ENCODE measurements around the gene ABHD6.
"Not testable (repeated sequence)": the region's sequence is repeated elsewhere in the genome, so short reads cannot be mapped to it uniquely, and the experiment has no call there.

Gene ABHD6

DNA sequence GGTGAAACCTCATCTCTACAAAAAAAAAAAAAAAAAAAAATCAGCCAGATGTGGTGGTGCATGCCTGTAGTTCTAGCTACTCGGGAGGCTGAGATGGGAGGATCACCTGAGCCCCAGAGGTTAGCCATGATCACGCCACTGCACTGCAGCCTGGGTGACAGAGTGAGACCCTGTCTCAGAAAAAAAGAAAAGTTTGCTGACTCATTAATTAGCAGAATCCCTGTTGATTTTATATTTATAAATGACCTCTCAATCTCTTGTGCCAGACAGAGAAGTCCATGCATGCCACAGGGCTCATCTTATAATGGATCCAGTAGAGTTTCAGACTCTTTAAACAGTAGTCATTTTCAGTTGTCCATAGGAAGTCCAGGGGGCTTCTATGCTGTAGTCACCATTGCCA, 32.9 kb downstream of the ABHD6 start:
- H3K4me3 ChIP-seq (ENCODE audit: low read length) = no peak overlapping the region
- H3K4me1 ChIP-seq (ENCODE audit: control insufficient read depth, insufficient read depth, low read length) = no peaks in the 10 kb centered on the region
- no peaks in the 10 kb centered on the region for H3K9me3 ChIP-seq (ENCODE audit: control insufficient read depth, low read length)
- no peak overlapping the region for H3K9ac ChIP-seq (ENCODE audit: low read length)
- H3K27me3 ChIP-seq (ENCODE audit: control insufficient read depth, insufficient read depth, low read length) = no peaks in the 10 kb centered on the region
- peaks cover 4% of the 10 kb centered on the region for H3K36me3 ChIP-seq (ENCODE audit: control insufficient read depth, insufficient read depth, low read length)

DNA sequence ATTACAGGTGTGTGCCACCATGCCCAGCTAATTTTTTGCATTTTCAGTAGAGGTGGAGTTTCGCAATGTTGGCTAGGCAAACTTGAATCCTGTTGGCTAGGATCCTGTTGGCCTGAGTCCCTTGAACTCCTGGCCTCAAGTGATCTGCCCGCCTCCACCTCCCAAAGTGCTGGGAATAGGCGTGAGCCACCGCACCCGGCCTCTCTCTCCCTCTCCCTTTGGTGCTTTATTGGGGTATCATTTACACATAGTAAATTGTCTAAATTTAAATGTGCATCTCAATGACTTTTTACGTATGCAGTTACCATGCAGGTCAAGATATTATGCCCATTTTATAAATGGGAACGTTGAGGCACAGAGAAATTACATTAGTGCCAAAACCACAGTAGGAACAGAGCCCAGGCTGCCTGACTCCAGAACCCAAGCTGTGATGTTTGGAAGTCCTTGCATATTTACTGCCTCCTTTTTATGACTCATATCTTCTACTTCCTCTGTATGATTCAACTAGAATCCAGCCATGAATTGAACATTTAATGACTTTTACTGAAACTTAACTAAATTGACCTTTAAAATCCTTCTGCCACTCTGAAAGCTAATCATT, 34.4 kb downstream of the ABHD6 start:
- H3K9ac ChIP-seq (ENCODE audit: low read length) = no peak overlapping the region
- H3K36me3 ChIP-seq (ENCODE audit: control insufficient read depth, insufficient read depth, low read length) = peaks cover 4% of the 10 kb centered on the region
- no peaks in the 10 kb centered on the region for H3K27me3 ChIP-seq (ENCODE audit: control insufficient read depth, insufficient read depth, low read length)
- H3K9me3 ChIP-seq (ENCODE audit: control insufficient read depth, low read length) = no peaks in the 10 kb centered on the region
- H3K4me1 ChIP-seq (ENCODE audit: control insufficient read depth, insufficient read depth, low read length) = no peaks in the 10 kb centered on the region
- H3K4me3 ChIP-seq (ENCODE audit: low read length) = no peak overlapping the region

DNA sequence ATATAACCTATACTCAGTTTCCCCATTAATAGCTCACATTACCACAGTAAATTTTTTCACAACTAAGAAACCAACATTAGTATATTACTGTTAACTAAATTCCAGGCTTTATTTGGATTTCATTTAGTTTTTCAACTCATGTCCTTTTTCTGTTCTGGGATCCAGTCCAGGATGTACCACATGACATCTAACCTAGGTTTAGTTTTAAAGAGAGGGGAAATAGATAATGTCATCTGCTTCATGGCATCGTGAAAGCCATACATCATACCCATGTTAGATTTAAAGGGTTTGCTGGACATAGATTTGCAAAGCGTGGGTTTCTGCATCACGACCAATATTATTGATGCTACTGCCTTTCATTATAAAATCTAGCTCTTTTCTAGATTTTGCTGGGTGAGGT, 35.3 kb downstream of the ABHD6 start:
- Histone ChIP-seq H3K27me3 (ENCODE audit: control insufficient read depth, insufficient read depth, low read length) (no peaks in the 10 kb centered on the region), H3K4me3 (ENCODE audit: low read length) (no peak overlapping the region), H3K9me3 (ENCODE audit: control insufficient read depth, low read length) (no peaks in the 10 kb centered on the region), H3K36me3 (ENCODE audit: control insufficient read depth, insufficient read depth, low read length) (peaks cover 4% of the 10 kb centered on the region), H3K4me1 (ENCODE audit: control insufficient read depth, insufficient read depth, low read length) (no peaks in the 10 kb centered on the region), H3K9ac (ENCODE audit: low read length) (no peak overlapping the region)

DNA sequence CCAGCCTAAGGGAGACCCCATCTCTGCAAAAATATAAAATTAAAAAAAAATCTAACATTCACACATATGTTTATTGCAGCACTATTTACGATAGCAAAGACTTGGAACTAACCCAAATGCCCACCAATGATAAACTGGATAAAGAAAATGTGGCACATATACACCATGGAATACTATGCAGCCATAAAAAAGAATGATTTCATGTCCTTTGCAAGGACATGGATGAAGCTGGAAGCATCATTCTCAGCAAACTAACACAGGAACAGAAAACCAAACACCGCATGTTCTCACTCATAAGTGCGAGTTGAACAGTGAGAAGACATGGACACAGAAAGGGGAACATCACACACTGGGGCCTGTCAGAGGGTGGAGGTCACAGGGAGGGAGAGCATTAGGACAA, 35.8 kb downstream of the ABHD6 start:
- H3K9me3 ChIP-seq (ENCODE audit: control insufficient read depth, low read length); H3K9ac ChIP-seq (ENCODE audit: low read length); H3K4me1 ChIP-seq (ENCODE audit: control insufficient read depth, insufficient read depth, low read length); H3K27me3 ChIP-seq (ENCODE audit: control insufficient read depth, insufficient read depth, low read length); H3K36me3 ChIP-seq (ENCODE audit: control insufficient read depth, insufficient read depth, low read length); H3K4me3 ChIP-seq (ENCODE audit: low read length): not testable (repeated sequence)

DNA sequence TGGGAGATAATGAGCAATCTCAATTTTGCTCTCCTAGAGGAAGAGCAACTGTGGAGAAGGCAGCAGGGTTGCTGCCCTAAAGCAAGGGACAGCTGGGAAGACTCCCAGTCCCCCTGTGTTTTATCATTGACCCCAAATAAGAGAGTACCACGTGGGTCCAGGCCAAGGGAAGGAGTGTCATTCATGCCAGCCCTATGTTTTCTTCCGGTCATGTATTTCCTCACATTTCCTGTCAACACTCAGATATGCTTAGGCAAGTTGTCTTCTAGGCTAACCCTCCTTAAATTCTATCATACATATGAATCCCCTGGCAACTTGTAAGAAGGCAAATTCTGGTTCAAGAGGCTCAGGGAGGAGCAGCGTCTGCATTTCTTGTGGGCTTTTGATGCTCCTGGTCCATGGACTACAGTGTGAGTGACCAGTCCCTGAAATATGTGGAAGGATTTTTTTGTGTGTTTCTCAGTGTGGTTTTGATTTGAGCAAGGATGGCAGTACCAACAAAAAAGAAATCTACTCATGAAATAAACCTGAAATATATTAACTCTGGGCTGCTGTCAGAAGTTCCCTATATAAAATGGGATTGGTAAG, 36.5 kb downstream of the ABHD6 start:
- no peaks in the 10 kb centered on the region for H3K27me3 ChIP-seq (ENCODE audit: control insufficient read depth, insufficient read depth, low read length)
- peaks cover 4% of the 10 kb centered on the region for H3K36me3 ChIP-seq (ENCODE audit: control insufficient read depth, insufficient read depth, low read length)

DNA sequence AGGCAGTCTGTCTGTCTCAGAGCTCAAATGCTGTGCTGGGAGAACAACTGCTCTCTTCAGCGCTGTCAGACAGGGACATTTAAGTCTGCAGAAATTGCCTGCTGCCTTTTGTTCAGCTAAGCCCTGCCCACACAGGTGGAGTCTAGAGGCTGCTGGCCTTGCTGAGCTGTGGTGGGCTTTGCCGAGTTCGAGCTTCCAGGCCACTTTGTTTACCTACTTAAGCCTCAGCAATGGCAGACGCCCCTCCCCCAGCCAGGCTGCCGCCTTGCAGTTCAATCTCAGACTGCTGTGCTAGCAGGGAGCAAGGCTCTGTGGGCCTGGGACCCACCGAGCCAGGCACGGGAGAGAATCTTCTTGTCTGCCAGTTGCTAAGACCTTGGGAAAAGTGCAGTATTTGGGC, 43.5 kb downstream of the ABHD6 start:
- Histone ChIP-seq H3K4me3 (ENCODE audit: low read length) (no peak overlapping the region), H3K27me3 (ENCODE audit: control insufficient read depth, insufficient read depth, low read length) (no peaks in the 10 kb centered on the region), H3K36me3 (ENCODE audit: control insufficient read depth, insufficient read depth, low read length) (peaks cover 4% of the 10 kb centered on the region), H3K9ac (ENCODE audit: low read length) (no peak overlapping the region), H3K9me3 (ENCODE audit: control insufficient read depth, low read length) (no peaks in the 10 kb centered on the region), H3K4me1 (ENCODE audit: control insufficient read depth, insufficient read depth, low read length) (no peaks in the 10 kb centered on the region)

More for the DNA sequence above, 36.5 kb downstream of the ABHD6 start:
- Histone ChIP-seq H3K4me3 (ENCODE audit: low read length) (no peak overlapping the region), H3K9ac (ENCODE audit: low read length) (no peak overlapping the region), H3K9me3 (ENCODE audit: control insufficient read depth, low read length) (no peaks in the 10 kb centered on the region), H3K4me1 (ENCODE audit: control insufficient read depth, insufficient read depth, low read length) (no peaks in the 10 kb centered on the region)

DNA sequence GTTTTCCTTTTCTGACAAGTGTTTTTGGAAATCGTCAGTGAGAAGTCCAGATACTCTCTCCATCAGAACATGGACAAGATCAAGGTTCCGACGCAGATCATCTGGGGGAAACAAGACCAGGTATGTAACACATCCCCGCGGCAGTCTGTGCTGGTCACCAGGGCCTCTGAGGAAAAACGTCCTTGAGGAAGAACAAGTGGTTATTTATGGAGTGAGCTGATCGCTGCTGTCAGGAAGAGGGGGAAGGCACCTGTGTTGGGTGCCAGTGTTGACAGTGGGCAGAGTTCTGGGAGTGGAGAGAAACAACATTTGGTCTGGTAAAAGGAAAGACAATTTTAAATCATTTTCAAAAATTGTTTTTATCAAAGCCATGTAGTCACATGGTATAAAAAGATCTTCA, 47.7 kb downstream of the ABHD6 start:
- H3K36me3 ChIP-seq (ENCODE audit: control insufficient read depth, insufficient read depth, low read length) = peaks cover 4% of the 10 kb centered on the region
- H3K4me3 ChIP-seq (ENCODE audit: low read length) = no peak overlapping the region
- no peaks in the 10 kb centered on the region for H3K9me3 ChIP-seq (ENCODE audit: control insufficient read depth, low read length)
- no peaks in the 10 kb centered on the region for H3K27me3 ChIP-seq (ENCODE audit: control insufficient read depth, insufficient read depth, low read length)
- no peak overlapping the region for H3K9ac ChIP-seq (ENCODE audit: low read length)
- no peaks in the 10 kb centered on the region for H3K4me1 ChIP-seq (ENCODE audit: control insufficient read depth, insufficient read depth, low read length)

DNA sequence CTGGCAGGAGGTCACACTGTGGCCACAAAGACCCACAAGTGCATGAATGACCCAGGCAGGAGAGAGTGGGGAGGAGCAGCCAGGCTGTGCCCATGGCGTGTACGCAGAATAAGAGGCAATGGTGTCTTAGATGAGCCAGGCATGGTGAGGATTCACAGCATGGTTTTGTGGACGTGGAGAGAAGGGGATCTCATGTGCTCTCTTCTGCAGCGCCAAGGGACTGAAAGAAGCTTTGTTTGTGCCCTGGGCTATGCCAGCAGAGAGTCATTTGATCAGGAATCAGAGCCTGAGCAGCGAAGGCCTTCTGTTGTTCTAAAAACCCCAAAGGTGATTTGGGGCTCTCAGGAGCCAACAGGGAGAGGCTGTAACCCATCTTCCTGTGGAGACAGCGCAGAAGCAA, 49.8 kb downstream of the ABHD6 start:
- Histone ChIP-seq H3K27me3 (ENCODE audit: control insufficient read depth, insufficient read depth, low read length) (no peaks in the 10 kb centered on the region), H3K36me3 (ENCODE audit: control insufficient read depth, insufficient read depth, low read length) (peaks cover 4% of the 10 kb centered on the region), H3K4me3 (ENCODE audit: low read length) (no peak overlapping the region), H3K9me3 (ENCODE audit: control insufficient read depth, low read length) (no peaks in the 10 kb centered on the region), H3K4me1 (ENCODE audit: control insufficient read depth, insufficient read depth, low read length) (no peaks in the 10 kb centered on the region), H3K9ac (ENCODE audit: low read length) (no peak overlapping the region)

DNA sequence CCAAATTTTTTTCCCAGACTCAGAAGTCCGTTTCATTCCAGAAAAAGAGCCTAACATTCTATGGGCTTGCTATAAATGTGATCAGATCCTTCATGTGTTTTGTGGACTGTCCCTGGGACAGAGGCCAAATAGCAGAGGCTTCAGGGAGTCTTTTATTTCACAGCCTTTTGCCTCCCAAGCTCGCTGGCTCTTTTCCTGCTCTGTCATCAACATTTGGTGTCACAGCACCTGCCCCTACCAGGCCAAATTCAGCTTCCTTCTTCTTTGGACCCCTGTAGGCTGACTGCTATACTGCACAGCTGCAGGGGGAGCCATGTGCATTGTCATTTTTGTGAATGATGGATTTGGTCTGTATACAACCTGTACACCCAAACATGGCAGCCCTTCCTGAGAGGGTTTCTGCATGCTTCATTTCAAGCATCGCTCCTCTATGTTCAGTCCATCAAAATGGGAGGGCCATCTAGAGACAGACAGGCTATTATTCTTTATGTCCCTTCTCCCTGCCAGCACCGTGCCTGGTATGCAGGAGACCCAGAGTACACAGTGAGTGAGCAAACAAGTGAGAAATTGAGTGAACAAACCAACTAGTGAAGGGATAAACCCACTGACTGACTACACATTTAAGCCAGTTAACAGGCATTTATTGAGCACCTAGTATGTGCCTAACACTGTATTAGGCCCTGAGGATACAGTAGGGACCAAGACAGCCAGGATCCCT, 50.6 kb downstream of the ABHD6 start:
- Histone ChIP-seq H3K4me3 (ENCODE audit: low read length) (no peak overlapping the region), H3K36me3 (ENCODE audit: control insufficient read depth, insufficient read depth, low read length) (peaks cover 4% of the 10 kb centered on the region)

DNA sequence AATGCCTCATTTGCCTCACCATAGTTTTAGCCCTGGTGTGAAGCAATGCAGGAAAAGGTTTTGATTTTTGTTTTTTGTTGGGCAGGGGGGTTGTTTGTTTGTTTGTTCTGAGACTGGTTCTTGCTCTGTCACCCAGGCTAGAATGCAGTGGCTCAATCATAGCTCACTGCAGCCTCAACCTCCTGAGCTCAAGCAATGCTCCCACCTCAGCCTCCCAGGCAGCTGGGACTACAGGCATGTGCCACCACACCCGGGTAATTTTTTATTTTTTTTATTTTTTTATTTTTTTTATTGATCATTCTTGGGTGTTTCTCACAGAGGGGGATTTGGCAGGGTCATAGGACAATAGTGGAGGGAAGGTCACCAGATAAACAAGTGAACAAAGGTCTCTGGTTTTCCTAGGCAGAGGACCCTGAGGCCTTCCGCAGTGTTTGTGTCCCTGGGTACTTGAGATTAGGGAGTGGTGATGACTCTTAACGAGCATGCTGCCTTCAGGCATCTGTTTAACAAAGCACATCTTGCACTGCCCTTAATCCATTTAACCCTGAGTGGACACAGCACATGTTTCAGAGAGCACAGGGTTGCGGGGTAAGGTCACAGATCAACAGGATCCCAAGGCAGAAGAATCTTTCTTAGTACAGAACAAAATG, 51.5 kb downstream of the ABHD6 start:
- H3K36me3 ChIP-seq (ENCODE audit: control insufficient read depth, insufficient read depth, low read length) = not testable (repeated sequence)

More for the DNA sequence above, 50.6 kb downstream of the ABHD6 start:
- Histone ChIP-seq H3K9me3 (ENCODE audit: control insufficient read depth, low read length) (no peaks in the 10 kb centered on the region), H3K27me3 (ENCODE audit: control insufficient read depth, insufficient read depth, low read length) (no peaks in the 10 kb centered on the region), H3K9ac (ENCODE audit: low read length) (no peak overlapping the region), H3K4me1 (ENCODE audit: control insufficient read depth, insufficient read depth, low read length) (no peaks in the 10 kb centered on the region)

DNA sequence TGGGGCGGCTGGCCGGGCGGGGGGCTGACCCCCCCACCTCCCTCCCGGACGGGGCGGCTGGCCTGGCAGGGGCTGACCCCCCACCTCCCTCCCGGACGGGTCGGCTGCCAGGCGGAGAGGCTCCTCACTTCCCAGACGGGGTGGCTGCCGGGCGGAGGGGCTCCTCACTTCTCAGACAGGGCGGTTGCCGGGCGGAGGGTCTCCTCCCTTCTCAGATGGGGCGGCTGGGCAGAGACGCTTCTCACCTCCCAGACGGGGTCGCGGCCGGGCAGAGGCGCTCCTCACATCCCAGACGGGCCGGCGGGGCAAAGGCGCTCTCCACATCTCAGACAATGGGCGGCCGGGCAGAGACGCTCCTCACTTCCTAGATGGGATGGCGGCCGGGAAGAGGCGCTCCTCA, 52.9 kb downstream of the ABHD6 start:
- H3K9me3 ChIP-seq (ENCODE audit: control insufficient read depth, low read length); H3K27me3 ChIP-seq (ENCODE audit: control insufficient read depth, insufficient read depth, low read length); H3K4me1 ChIP-seq (ENCODE audit: control insufficient read depth, insufficient read depth, low read length); H3K9ac ChIP-seq (ENCODE audit: low read length); H3K4me3 ChIP-seq (ENCODE audit: low read length); H3K36me3 ChIP-seq (ENCODE audit: control insufficient read depth, insufficient read depth, low read length): not testable (repeated sequence)

More for the DNA sequence above, 51.5 kb downstream of the ABHD6 start:
- not testable (repeated sequence) for H3K27me3 ChIP-seq (ENCODE audit: control insufficient read depth, insufficient read depth, low read length); H3K9me3 ChIP-seq (ENCODE audit: control insufficient read depth, low read length); H3K9ac ChIP-seq (ENCODE audit: low read length); H3K4me1 ChIP-seq (ENCODE audit: control insufficient read depth, insufficient read depth, low read length); H3K4me3 ChIP-seq (ENCODE audit: low read length)

DNA sequence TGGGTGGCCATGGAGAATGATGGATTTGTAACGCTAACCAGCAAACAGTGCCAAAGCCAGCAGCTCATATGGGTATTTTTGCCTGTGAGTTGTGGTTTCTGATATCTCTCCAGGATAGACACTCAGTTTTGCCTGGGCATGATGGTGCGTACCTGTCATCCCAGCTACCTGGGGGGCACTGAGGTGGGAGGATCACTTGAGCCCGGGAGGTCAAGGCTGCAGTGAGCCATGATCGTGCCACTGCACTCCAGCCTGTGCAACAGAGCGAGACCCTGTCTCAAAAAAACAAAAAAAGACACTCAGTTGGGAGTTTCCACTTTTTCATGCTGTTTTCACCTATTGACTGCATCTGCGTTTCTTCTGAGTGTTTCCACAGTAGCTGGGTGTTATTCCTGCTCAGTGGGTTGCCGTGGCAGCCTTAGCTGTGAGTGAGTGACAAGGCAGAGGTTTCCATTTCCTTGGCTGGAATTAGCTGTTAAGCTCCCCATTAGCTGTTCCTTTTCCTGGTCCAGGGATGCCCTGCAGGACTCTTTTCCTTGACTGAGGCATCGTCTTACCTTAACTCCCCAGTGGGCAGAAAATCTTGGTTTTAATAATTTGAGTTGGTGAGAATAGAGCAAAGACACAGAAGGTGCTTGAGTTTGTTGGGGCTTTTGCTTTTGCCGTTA, 54.2 kb downstream of the ABHD6 start:
- no peaks in the 10 kb centered on the region for H3K4me1 ChIP-seq (ENCODE audit: control insufficient read depth, insufficient read depth, low read length)
- H3K9me3 ChIP-seq (ENCODE audit: control insufficient read depth, low read length) = no peaks in the 10 kb centered on the region
- H3K4me3 ChIP-seq (ENCODE audit: low read length) = no peak overlapping the region
- no peaks in the 10 kb centered on the region for H3K36me3 ChIP-seq (ENCODE audit: control insufficient read depth, insufficient read depth, low read length)
- no peaks in the 10 kb centered on the region for H3K27me3 ChIP-seq (ENCODE audit: control insufficient read depth, insufficient read depth, low read length)
- H3K9ac ChIP-seq (ENCODE audit: low read length) = no peak overlapping the region
